WTC11 (cell line): ENCODE measurements around the gene PLAA.

Experiments used
- FOXP4 ChIP-seq: sonication (generic); formaldehyde crosslinking; IDR thresholded peaks from 2 replicates; pipeline ENCODE4 v1.8.0; 2022; ENCODE audit warnings: mild to moderate bottlenecking, missing genetic modification reagents
- GRHL2 ChIP-seq: fragments of 250-450 bp; sonication (Bioruptor Pico); IDR thresholded peaks from 2 replicates; pipeline ENCODE4 v1.8.0; 2022; ENCODE audit warnings: mild to moderate bottlenecking, moderate library complexity; ENCODE audit not compliant: insufficient replicate concordance, severe bottlenecking
- NR2C2 ChIP-seq: sonication (generic); formaldehyde crosslinking; IDR thresholded peaks from 2 replicates; pipeline ENCODE4 v1.8.0; 2022; ENCODE audit warnings: mild to moderate bottlenecking, missing genetic modification reagents
- PRDM15 ChIP-seq: sonication (generic); formaldehyde crosslinking; IDR thresholded peaks from 2 replicates; pipeline ENCODE4 v1.8.0; 2022; ENCODE audit warnings: missing genetic modification reagents
- RELA ChIP-seq: sonication (generic); formaldehyde crosslinking; IDR thresholded peaks from 2 replicates; pipeline ENCODE4 v1.8.1; 2022; ENCODE audit warnings: missing genetic modification reagents, mild to moderate bottlenecking, borderline replicate concordance
- SMAD3 ChIP-seq: sonication (generic); formaldehyde crosslinking; IDR thresholded peaks from 2 replicates; pipeline ENCODE4 v1.8.0; 2022; ENCODE audit warnings: missing genetic modification reagents, mild to moderate bottlenecking, borderline replicate concordance
- TEAD4 ChIP-seq: sonication (generic); formaldehyde crosslinking; IDR thresholded peaks from 2 replicates; pipeline ENCODE4 v1.8.0; 2022; ENCODE audit warnings: mild to moderate bottlenecking, missing genetic modification reagents
- ZBTB43 ChIP-seq: sonication (generic); formaldehyde crosslinking; IDR thresholded peaks from 2 replicates; pipeline ENCODE4 v1.8.1; 2023; ENCODE audit warnings: mild to moderate bottlenecking, missing genetic modification reagents
- ZNF232 ChIP-seq: sonication (generic); formaldehyde crosslinking; IDR thresholded peaks from 2 replicates; pipeline ENCODE4 v1.8.0; 2022; ENCODE audit warnings: mild to moderate bottlenecking, missing genetic modification reagents
- TF ChIP-seq, protein P1 (sequence below): fragments of 200-600 bp; IDR thresholded peaks from 2 replicates; pipeline ENCODE4 v1.8.0; 2022; ENCODE audit warnings: antibody characterized with exemption
- TF ChIP-seq, protein P2 (sequence below): sonication (generic); formaldehyde crosslinking; IDR thresholded peaks from 2 replicates; pipeline ENCODE4 v1.8.1; 2022; ENCODE audit warnings: mild to moderate bottlenecking, missing genetic modification reagents, moderate library complexity, borderline replicate concordance
- TF ChIP-seq, protein P3 (sequence below): sonication (generic); formaldehyde crosslinking; IDR thresholded peaks from 2 replicates; pipeline ENCODE4 v1.8.0; 2022; ENCODE audit warnings: mild to moderate bottlenecking, missing genetic modification reagents
- TF ChIP-seq, protein P4 (sequence below): sonication (generic); formaldehyde crosslinking; IDR thresholded peaks from 2 replicates; pipeline ENCODE4 v1.8.0; 2023; ENCODE audit warnings: missing genetic modification reagents

DNA sequence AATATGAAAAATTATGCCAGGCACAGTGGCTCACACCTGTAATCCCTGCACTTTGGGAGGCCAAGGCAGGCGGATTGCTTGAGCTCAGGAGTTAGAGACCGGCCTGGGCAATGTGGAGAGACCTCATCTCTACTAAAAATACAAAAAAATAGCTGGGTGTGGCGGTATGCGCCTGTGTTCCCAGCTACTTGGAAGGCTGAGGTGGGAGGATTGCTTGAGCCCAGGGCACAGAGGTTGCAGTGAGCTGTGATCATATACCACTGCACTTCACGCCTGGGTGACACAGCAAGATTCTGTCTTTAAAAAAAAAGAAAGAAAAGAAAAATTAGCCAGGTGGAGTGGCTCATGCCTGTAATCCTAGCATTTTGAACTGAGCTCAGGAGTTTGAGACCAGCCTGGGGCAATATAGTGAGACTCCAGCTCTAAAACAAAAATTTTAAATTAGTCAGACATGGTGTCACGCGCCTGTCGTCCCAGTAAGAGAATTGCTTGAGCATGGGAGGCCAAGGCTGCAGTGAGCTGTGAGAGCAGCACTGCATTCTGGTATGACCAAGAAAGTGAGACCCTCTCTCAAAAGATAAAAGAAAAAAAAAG, 18.0 kb downstream of the PLAA start:
- TF ChIP-seq, protein P1, sequence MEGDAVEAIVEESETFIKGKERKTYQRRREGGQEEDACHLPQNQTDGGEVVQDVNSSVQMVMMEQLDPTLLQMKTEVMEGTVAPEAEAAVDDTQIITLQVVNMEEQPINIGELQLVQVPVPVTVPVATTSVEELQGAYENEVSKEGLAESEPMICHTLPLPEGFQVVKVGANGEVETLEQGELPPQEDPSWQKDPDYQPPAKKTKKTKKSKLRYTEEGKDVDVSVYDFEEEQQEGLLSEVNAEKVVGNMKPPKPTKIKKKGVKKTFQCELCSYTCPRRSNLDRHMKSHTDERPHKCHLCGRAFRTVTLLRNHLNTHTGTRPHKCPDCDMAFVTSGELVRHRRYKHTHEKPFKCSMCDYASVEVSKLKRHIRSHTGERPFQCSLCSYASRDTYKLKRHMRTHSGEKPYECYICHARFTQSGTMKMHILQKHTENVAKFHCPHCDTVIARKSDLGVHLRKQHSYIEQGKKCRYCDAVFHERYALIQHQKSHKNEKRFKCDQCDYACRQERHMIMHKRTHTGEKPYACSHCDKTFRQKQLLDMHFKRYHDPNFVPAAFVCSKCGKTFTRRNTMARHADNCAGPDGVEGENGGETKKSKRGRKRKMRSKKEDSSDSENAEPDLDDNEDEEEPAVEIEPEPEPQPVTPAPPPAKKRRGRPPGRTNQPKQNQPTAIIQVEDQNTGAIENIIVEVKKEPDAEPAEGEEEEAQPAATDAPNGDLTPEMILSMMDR = no peak
- TF ChIP-seq PRDM15 (CRISPR knock-in tag) = no peak
- TF ChIP-seq TEAD4 = no peak
- no peak for TF ChIP-seq NR2C2 (CRISPR knock-in tag)
- TF ChIP-seq ZBTB43 = no peak
- TF ChIP-seq GRHL2 (CRISPR knock-in tag) = no peak
- TF ChIP-seq, protein P2, sequence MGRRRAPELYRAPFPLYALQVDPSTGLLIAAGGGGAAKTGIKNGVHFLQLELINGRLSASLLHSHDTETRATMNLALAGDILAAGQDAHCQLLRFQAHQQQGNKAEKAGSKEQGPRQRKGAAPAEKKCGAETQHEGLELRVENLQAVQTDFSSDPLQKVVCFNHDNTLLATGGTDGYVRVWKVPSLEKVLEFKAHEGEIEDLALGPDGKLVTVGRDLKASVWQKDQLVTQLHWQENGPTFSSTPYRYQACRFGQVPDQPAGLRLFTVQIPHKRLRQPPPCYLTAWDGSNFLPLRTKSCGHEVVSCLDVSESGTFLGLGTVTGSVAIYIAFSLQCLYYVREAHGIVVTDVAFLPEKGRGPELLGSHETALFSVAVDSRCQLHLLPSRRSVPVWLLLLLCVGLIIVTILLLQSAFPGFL (CRISPR knock-in tag) = no peak
- TF ChIP-seq, protein P3, sequence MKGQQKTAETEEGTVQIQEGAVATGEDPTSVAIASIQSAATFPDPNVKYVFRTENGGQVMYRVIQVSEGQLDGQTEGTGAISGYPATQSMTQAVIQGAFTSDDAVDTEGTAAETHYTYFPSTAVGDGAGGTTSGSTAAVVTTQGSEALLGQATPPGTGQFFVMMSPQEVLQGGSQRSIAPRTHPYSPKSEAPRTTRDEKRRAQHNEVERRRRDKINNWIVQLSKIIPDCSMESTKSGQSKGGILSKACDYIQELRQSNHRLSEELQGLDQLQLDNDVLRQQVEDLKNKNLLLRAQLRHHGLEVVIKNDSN (CRISPR knock-in tag) = no peak
- TF ChIP-seq SMAD3 (CRISPR knock-in tag) = no peak
- TF ChIP-seq FOXP4 (CRISPR knock-in tag) = no peak
- TF ChIP-seq, protein P4, sequence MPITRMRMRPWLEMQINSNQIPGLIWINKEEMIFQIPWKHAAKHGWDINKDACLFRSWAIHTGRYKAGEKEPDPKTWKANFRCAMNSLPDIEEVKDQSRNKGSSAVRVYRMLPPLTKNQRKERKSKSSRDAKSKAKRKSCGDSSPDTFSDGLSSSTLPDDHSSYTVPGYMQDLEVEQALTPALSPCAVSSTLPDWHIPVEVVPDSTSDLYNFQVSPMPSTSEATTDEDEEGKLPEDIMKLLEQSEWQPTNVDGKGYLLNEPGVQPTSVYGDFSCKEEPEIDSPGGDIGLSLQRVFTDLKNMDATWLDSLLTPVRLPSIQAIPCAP = no peak
- TF ChIP-seq RELA (CRISPR knock-in tag) = no peak
- TF ChIP-seq ZNF232 = no peak
